ENCODE data around the gene C3orf20.
A peak's percentile ranks its signal among the peaks of the same experiment; 100 is the strongest.

The C3orf20 gene

GRCh38 chr3:14674841-14675240 lies at the start of gene C3orf20:
C3orf20 (plus strand) TSS chr3:14675141; CDS start chr3:14682714, 7,573 bp downstream.
- no peak for DNase-seq (ENCODE audit: low spot score)

- no peak for DNase-seq (ENCODE audit: low spot score)
These were observed 49.5 kb upstream of the C3orf20 start for GRCh38 chr3:14625443-14625842.

GRCh38 chr3:14627815-14628214 lies 47.1 kb upstream of the C3orf20 start:
- no peak for DNase-seq (ENCODE audit: low spot score)

- DNase-seq (ENCODE audit: low spot score), result no peak
These were observed 46.5 kb upstream of the C3orf20 start for GRCh38 chr3:14628406-14628805.

- DNase-seq (ENCODE audit: low spot score), result no peak
These were observed 44.4 kb upstream of the C3orf20 start for GRCh38 chr3:14630404-14631100.

- DNase-seq (ENCODE audit: low spot score), result no peak
These were observed 43.8 kb upstream of the C3orf20 start for GRCh38 chr3:14631101-14631497.

GRCh38 chr3:14631687-14632441 lies 43.1 kb upstream of the C3orf20 start:
- DNase-seq (ENCODE audit: low spot score), result no peak

GRCh38 chr3:14632442-14632930 lies 42.5 kb upstream of the C3orf20 start:
- no peak for DNase-seq (ENCODE audit: low spot score)

- DNase-seq (ENCODE audit: low spot score), result no peak
These were observed 41.5 kb upstream of the C3orf20 start for GRCh38 chr3:14633417-14633816.

GRCh38 chr3:14633819-14634424 lies 41.0 kb upstream of the C3orf20 start:
- peak; percentile 53 for DNase-seq (ENCODE audit: low spot score)

GRCh38 chr3:14634763-14635400 lies 40.1 kb upstream of the C3orf20 start:
- no peak for DNase-seq (ENCODE audit: low spot score)

GRCh38 chr3:14636496-14637087 lies 38.3 kb upstream of the C3orf20 start:
- no peak for DNase-seq (ENCODE audit: low spot score)

GRCh38 chr3:14640157-14640562 lies 34.8 kb upstream of the C3orf20 start:
- no peak for DNase-seq (ENCODE audit: low spot score)

GRCh38 chr3:14640734-14641133 lies 34.2 kb upstream of the C3orf20 start:
- no peak for DNase-seq (ENCODE audit: low spot score)

- no peak for DNase-seq (ENCODE audit: low spot score)
These were observed 33.6 kb upstream of the C3orf20 start for GRCh38 chr3:14641346-14641745.

GRCh38 chr3:14645453-14645852 lies 29.5 kb upstream of the C3orf20 start:
- no peak for DNase-seq (ENCODE audit: low spot score)

GRCh38 chr3:14646131-14646573 lies 28.8 kb upstream of the C3orf20 start:
- no peak for DNase-seq (ENCODE audit: low spot score)

- DNase-seq (ENCODE audit: low spot score), result no peak
These were observed 28.1 kb upstream of the C3orf20 start for GRCh38 chr3:14646589-14647413.

- DNase-seq (ENCODE audit: low spot score), result no peak
These were observed 26.7 kb upstream of the C3orf20 start for GRCh38 chr3:14647976-14648955.

GRCh38 chr3:14649466-14649865 lies 25.5 kb upstream of the C3orf20 start:
- no peak for DNase-seq (ENCODE audit: low spot score)
